ENCODE measurements around the gene SMG6. TPM values are rescaled to one million over a fixed set of nuclear protein-coding genes. Genes with fewer than 3 reads are reported as not detected.

Gene SMG6
- total RNA-seq, 1 experiment from 2014 or later = 13.5 TPM

GRCh38 chr17:2215616-2216364, 87.8 kb downstream of the SMG6 start:
- peaks cover 13% of the 10 kb centered on the region for H3K4me1 Mint-ChIP-seq (ENCODE audit: low read depth, unreplicated experiment)
- H3K4me3 Mint-ChIP-seq (ENCODE audit: low read depth, unreplicated experiment) = no peak overlapping the region

GRCh38 chr17:2214929-2215615, 88.5 kb downstream of the SMG6 start:
- peaks cover 4% of the 10 kb centered on the region for H3K36me3 Mint-ChIP-seq (ENCODE audit: insufficient read depth, unreplicated experiment)
- intact Hi-C loops (cut with micrococcal nuclease; ENCODE audit: unreplicated experiment) = no loop called here
- CTCF ChIA-PET = no interaction called here
- TF ChIP-seq CTCF (IDR thresholded peaks at IDR 0.05; ENCODE audit: unreplicated experiment) = no peak
- no peaks in the 10 kb centered on the region for H3K9me3 Mint-ChIP-seq (ENCODE audit: low read depth, unreplicated experiment)
- H3K4me1 Mint-ChIP-seq (ENCODE audit: low read depth, unreplicated experiment) = peaks cover 13% of the 10 kb centered on the region
- DNase-seq = no peak
- no TSS peak for BruUV-seq (replicated peaks)
- H3K27me3 Mint-ChIP-seq (ENCODE audit: unreplicated experiment) = no peaks in the 10 kb centered on the region
- no peak overlapping the region for H3K4me3 Mint-ChIP-seq (ENCODE audit: low read depth, unreplicated experiment)
- H3K27ac Mint-ChIP-seq (ENCODE audit: unreplicated experiment) = no peak overlapping the region

More at GRCh38 chr17:2215616-2216364, 87.8 kb downstream of the SMG6 start:
- peaks cover 4% of the 10 kb centered on the region for H3K36me3 Mint-ChIP-seq (ENCODE audit: insufficient read depth, unreplicated experiment)
- CTCF ChIA-PET = no interaction called here
- H3K27me3 Mint-ChIP-seq (ENCODE audit: unreplicated experiment) = no peaks in the 10 kb centered on the region
- H3K27ac Mint-ChIP-seq (ENCODE audit: unreplicated experiment) = no peak overlapping the region
- TF ChIP-seq CTCF (IDR thresholded peaks at IDR 0.05; ENCODE audit: unreplicated experiment) = no peak
- no peaks in the 10 kb centered on the region for H3K9me3 Mint-ChIP-seq (ENCODE audit: low read depth, unreplicated experiment)
- intact Hi-C loops (cut with micrococcal nuclease; ENCODE audit: unreplicated experiment) = no loop called here
- no peak for DNase-seq
- BruUV-seq (replicated peaks) = no TSS peak

- H3K36me3 Mint-ChIP-seq (ENCODE audit: insufficient read depth, unreplicated experiment) = peaks cover 4% of the 10 kb centered on the region
- H3K9me3 Mint-ChIP-seq (ENCODE audit: low read depth, unreplicated experiment) = no peaks in the 10 kb centered on the region
- peaks cover 13% of the 10 kb centered on the region for H3K4me1 Mint-ChIP-seq (ENCODE audit: low read depth, unreplicated experiment)
- CTCF ChIA-PET = interaction anchor here (1.2 kb wide), 1 partner anchor 16 kb away, joined by 3 read pairs; no protein-coding TSS in a partner anchor
- H3K27me3 Mint-ChIP-seq (ENCODE audit: unreplicated experiment) = no peaks in the 10 kb centered on the region
- no peak for TF ChIP-seq CTCF (IDR thresholded peaks at IDR 0.05; ENCODE audit: unreplicated experiment)
- H3K4me3 Mint-ChIP-seq (ENCODE audit: low read depth, unreplicated experiment) = no peak overlapping the region
- DNase-seq = no peak
- H3K27ac Mint-ChIP-seq (ENCODE audit: unreplicated experiment) = no peak overlapping the region
- intact Hi-C loops (cut with micrococcal nuclease; ENCODE audit: unreplicated experiment) = no loop called here
- no TSS peak for BruUV-seq (replicated peaks)
Measured at GRCh38 chr17:2214047-2214928, 89.3 kb downstream of the SMG6 start.

- no peak for TF ChIP-seq CTCF (IDR thresholded peaks at IDR 0.05; ENCODE audit: unreplicated experiment)
- Mint-ChIP-seq H3K4me1 (ENCODE audit: low read depth, unreplicated experiment) (peaks cover 13% of the 10 kb centered on the region), H3K4me3 (ENCODE audit: low read depth, unreplicated experiment) (no peak overlapping the region), H3K9me3 (ENCODE audit: low read depth, unreplicated experiment) (no peaks in the 10 kb centered on the region), H3K36me3 (ENCODE audit: insufficient read depth, unreplicated experiment) (peaks cover 4% of the 10 kb centered on the region), H3K27ac (ENCODE audit: unreplicated experiment) (no peak overlapping the region), H3K27me3 (ENCODE audit: unreplicated experiment) (no peaks in the 10 kb centered on the region)
- CTCF ChIA-PET = interaction anchor here (1.2 kb wide), 1 partner anchor 15 kb away, joined by 3 read pairs; no protein-coding TSS in a partner anchor
- BruUV-seq (replicated peaks) = no TSS peak
- intact Hi-C loops (cut with micrococcal nuclease; ENCODE audit: unreplicated experiment) = no loop called here
- no peak for DNase-seq
Measured at GRCh38 chr17:2213291-2213960, 90.2 kb downstream of the SMG6 start.
